GM12892 (cell line): ENCODE results near the gene HMCN2.

Experiments
- POLR2A ChIP-seq: IDR thresholded peaks from 2 replicates; pipeline ENCODE4 v1.6.1; 2011; ENCODE audit warnings: low read depth, low read length, control low read depth
- POLR2AphosphoS5 ChIP-seq: IDR thresholded peaks from 2 replicates; pipeline ENCODE4 v1.6.1; 2011; ENCODE audit warnings: low read depth, low read length, control low read depth
- TAF1 ChIP-seq: IDR thresholded peaks from 2 replicates; pipeline ENCODE4 v1.6.1; 2011; ENCODE audit warnings: low read depth, mild to moderate bottlenecking, control low read depth, low read length, borderline replicate concordance

- TF ChIP-seq POLR2A (no peak), POLR2AphosphoS5 (no peak), TAF1 (no peak)
Measured at GRCh38 chr9:130233587-130233945, 32.0 kb upstream of the HMCN2 start.
